KOPT-K1 (cell line): Measurements from ENCODE around the gene PPAT.

Source experiments
- H3K27ac ChIP-seq: fragments of 200-600 bp; sonication (generic); 2 replicates; pipeline ENCODE4 v1.5.1; 2016; ENCODE audit warnings: antibody characterized with exemption, mild to moderate bottlenecking, low read depth, low read length; ENCODE audit not compliant: poor library complexity, severe bottlenecking
- H3K36me3 ChIP-seq: fragments of 200-600 bp; sonication (generic); 2 replicates; pipeline ENCODE4 v1.5.1; 2017; ENCODE audit warnings: antibody characterized with exemption, mild to moderate bottlenecking, low read length, moderate library complexity; ENCODE audit not compliant: insufficient read depth
- H3K9me3 ChIP-seq: fragments of 200-600 bp; sonication (generic); 2 replicates; pipeline ENCODE4 v1.5.1; 2017; ENCODE audit warnings: antibody characterized with exemption, low read length, mild to moderate bottlenecking; ENCODE audit not compliant: insufficient read depth, poor library complexity, severe bottlenecking

PPAT gene

GRCh38 chr4:56416349-56416748, 19.1 kb downstream of the PPAT start:
- peaks cover 6% of the 10 kb centered on the region; the same call in 1 of the 2 replicates for H3K36me3 ChIP-seq
- no peak overlapping the region for H3K27ac ChIP-seq
- H3K9me3 ChIP-seq = no peaks in the 10 kb centered on the region

GRCh38 chr4:56414135-56414670, 21.2 kb downstream of the PPAT start:
- Histone ChIP-seq H3K36me3 (no peaks in the 10 kb centered on the region), H3K9me3 (no peaks in the 10 kb centered on the region), H3K27ac (no peak overlapping the region)

GRCh38 chr4:56410247-56411062, 25.0 kb downstream of the PPAT start:
- Histone ChIP-seq H3K9me3 (no peaks in the 10 kb centered on the region), H3K36me3 (peaks cover 26% of the 10 kb centered on the region), H3K27ac (no peak overlapping the region)

DNA sequence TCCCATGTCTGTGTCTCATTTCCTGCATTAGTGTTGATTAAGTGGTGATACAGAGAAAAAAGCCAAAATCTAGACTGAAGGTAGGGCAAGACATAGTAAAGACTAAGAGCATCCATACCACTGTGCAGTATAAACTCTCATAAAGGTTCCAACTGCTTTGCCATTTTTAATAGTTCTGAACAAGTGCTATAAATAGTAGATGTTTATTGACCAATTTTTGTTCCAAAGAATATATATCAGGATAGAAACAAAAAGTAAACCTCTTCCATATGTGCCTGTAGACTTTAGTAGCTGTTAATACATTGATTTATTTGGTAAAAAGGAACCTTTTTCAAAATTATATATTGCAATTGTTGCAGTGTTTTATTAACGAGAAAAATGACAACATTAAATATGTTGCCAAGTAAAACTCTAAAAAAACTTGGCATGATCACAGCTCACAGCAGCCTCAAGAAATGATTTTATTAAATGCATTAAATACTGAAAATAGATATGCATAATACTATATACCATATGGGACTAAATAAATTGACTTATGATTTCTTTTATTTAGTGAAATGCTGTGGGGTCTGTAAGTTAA, 25.8 kb downstream of the PPAT start:
- no peaks in the 10 kb centered on the region for H3K9me3 ChIP-seq
- H3K27ac ChIP-seq = no peak overlapping the region
- peaks cover 34% of the 10 kb centered on the region for H3K36me3 ChIP-seq

DNA sequence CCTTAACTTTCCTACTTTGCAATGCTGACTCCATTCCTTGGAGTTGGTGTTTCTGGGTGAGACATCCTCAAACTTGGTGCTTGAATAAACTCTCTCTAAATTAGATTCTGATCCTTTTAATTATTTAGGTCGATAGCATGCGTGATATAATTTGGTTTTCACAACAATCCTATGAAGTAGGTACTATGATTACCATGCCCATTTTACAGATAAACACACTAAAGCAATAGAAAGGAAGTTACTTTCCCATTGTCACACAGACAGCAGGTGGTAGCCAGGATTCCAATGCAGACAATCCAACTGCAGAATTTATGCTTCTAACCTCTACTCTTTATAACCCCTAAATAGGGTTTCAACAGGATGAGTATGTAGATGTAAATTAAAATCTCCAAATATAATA, 26.4 kb downstream of the PPAT start:
- Histone ChIP-seq H3K9me3 (no peaks in the 10 kb centered on the region), H3K36me3 (peaks cover 40% of the 10 kb centered on the region), H3K27ac (no peak overlapping the region)

GRCh38 chr4:56406151-56406550, 29.3 kb downstream of the PPAT start:
- no peaks in the 10 kb centered on the region for H3K9me3 ChIP-seq
- no peak overlapping the region for H3K27ac ChIP-seq
- H3K36me3 ChIP-seq = peaks cover 69% of the 10 kb centered on the region

- H3K36me3 ChIP-seq = peaks cover 80% of the 10 kb centered on the region
- no peak overlapping the region for H3K27ac ChIP-seq
- no peaks in the 10 kb centered on the region for H3K9me3 ChIP-seq
Observed at GRCh38 chr4:56405016-56405415, 30.4 kb downstream of the PPAT start.

DNA sequence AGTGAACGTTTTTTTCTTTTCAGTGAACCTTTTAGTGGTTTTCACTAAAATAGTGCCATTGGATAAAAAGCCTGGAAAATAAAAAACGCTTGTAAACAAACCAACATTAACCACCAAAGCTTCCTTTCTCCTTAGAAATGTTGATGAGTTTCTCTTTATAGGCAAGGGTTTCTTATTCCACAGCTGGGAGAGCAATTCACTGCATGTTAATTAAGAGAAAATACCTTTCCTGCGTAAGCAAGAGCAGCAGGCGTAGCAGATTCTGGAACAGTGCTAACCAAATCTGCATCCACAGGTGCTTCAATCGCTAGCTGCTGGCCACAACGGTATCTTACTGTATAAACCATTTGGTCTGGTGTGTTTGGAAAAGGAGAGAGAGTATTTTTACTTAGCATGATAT, 34.9 kb downstream of the PPAT start:
- peaks cover 98% of the 10 kb centered on the region for H3K36me3 ChIP-seq
- no peak overlapping the region for H3K27ac ChIP-seq
- no peaks in the 10 kb centered on the region for H3K9me3 ChIP-seq

GRCh38 chr4:56391270-56391669, 44.1 kb downstream of the PPAT start:
- Histone ChIP-seq H3K36me3 (peaks cover 51% of the 10 kb centered on the region), H3K9me3 (no peaks in the 10 kb centered on the region), H3K27ac (no peak overlapping the region)

- Histone ChIP-seq H3K36me3 (peaks cover 34% of the 10 kb centered on the region), H3K27ac (no peak overlapping the region), H3K9me3 (no peaks in the 10 kb centered on the region)
Observed at GRCh38 chr4:56389558-56389957, 45.9 kb downstream of the PPAT start.

DNA sequence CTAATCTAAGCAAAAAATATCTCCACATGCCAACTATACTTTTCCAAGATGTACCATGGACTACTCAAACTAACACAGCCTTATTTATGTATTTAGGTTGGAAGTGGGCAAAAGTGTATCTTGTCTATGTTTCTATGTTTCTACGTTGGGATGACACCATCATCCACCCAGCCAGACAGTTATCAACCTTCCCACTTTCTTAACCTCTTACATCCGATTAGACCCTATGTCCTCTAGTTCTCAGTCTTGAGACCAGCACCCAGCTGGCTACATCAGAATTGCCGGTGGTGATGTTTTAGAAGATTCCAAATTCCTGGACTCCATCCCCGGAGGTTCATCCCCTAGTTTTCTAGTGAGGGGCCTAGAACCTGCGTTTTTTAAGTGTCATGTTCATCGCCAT, 47.1 kb downstream of the PPAT start:
- H3K27ac ChIP-seq = peak overlapping the region; percentile 70
- no peaks in the 10 kb centered on the region for H3K9me3 ChIP-seq
- H3K36me3 ChIP-seq = peaks cover 22% of the 10 kb centered on the region

GRCh38 chr4:56387023-56388001, 48.1 kb downstream of the PPAT start, which contains the start of gene AASDH:
TSS of gene AASDH (minus strand) at chr4:56387491. CDS start at chr4:56384299, 3,192 bp downstream.
- Histone ChIP-seq H3K9me3 (no peaks in the 10 kb centered on the region), H3K27ac (peak within 1 kb of the TSS; percentile 70), H3K36me3 (peaks cover 16% of the 10 kb centered on the region)

DNA sequence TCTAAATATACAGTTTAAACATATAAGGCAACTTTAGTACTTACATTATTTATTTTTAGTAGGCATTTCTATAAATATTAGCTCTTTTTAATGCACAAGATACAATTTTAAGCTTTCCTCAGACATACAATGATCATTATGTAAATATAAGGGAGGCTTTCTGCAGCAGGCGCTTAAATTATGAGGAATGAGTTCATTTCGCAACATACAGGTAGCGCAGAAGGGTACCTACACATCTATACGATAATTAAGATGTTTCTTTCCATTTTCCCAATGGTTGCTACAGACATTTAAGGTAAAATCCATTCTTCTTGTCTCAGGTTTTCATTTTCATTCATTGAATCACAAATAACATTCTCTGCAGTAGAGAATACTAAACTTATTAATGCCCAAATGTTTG, 49.3 kb downstream of the PPAT start:
- Histone ChIP-seq H3K27ac (no peak overlapping the region), H3K9me3 (no peaks in the 10 kb centered on the region), H3K36me3 (0 out of 2 replicates have a peak, but pooled peaks cover 9% of the 10 kb centered on the region)

- H3K9me3 ChIP-seq = no peaks in the 10 kb centered on the region
- H3K36me3 ChIP-seq = peaks cover 6% of the 10 kb centered on the region
- H3K27ac ChIP-seq = no peak overlapping the region
Observed at GRCh38 chr4:56375458-56375857, 60.0 kb downstream of the PPAT start.

DNA sequence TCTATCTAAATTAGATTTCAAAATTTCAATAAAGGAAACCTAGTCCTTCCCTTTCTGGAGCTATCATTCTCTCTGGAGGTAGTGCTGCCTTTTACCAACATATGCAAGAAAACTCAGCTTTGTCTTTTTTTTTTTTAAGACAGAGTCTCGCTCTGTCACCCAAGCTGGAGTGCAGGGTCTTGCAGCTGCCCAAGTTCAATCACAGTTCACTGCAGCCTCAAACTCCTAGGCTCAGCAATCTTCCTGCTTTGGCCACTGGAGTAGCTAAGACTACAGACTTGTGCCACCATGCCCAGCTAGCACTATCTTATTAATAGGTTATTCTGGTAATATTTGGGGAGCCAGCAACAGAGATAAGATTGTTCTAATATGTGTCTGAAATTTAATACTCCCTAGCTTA, 60.5 kb downstream of the PPAT start:
- H3K36me3 ChIP-seq = peaks cover 11% of the 10 kb centered on the region
- H3K27ac ChIP-seq = no peak overlapping the region

More for the DNA sequence above, 60.5 kb downstream of the PPAT start:
- no peaks in the 10 kb centered on the region for H3K9me3 ChIP-seq
